ENCODE results near the gene SFT2D2.
A peak's percentile ranks its signal among the peaks of the same experiment; 100 is the strongest.

The SFT2D2 gene

DNA sequence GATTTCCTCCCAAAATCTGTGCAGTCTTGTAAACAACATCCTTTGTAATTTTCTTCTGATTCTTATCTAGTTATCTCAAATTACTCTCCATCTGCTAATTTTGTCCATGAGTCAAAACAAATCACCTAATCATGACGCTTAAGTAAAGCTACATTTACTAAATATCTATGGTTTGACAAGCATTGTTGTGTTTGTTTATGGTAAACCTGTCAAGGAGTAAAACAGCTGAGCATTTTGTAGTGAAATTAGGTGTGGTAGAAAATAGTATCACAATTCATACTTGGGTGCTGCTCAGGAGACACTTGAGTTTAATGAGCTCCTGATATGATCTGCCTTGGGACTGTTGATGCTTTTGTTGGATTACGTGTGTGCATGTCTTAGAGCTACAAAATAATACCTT is 35.4 kb upstream of the SFT2D2 start:
- Histone ChIP-seq H3K36me3 (ENCODE audit: control insufficient read depth in 1 of 2, insufficient read depth in 2 of 2, low read depth in 1 of 2, low read length in 2 of 2) (peaks cover 12 to 79% of the 10 kb centered on the region in 2 experiments), H3K18ac (ENCODE audit: low read depth in 1 of 2, low read length in 2 of 2) (no peak overlapping the region), H3K27ac (ENCODE audit: low read length, poor library complexity, severe bottlenecking) (no peak overlapping the region), H2AK5ac (ENCODE audit: low read length, severe bottlenecking) (no peak overlapping the region), H3K14ac (ENCODE audit: low read length in 2 of 2) (no peak overlapping the region), H3K9me3 (ENCODE audit: control insufficient read depth, low read length) (no peaks in the 10 kb centered on the region), H3K4ac (ENCODE audit: low read depth in 1 of 2, low read length in 2 of 2) (no peak overlapping the region), H3K23ac (ENCODE audit: low read length in 2 of 2) (no peak overlapping the region), H2BK15ac (ENCODE audit: low read depth, poor library complexity, severe bottlenecking) (no peak overlapping the region), H3K79me1 (replicated peaks; ENCODE audit: low read length, poor library complexity, severe bottlenecking) (peaks cover 24% of the 10 kb centered on the region), H3K4me2 (ENCODE audit: low read length, poor library complexity, severe bottlenecking) (no peak overlapping the region), H2BK5ac (ENCODE audit: low read depth, low read length, poor library complexity, severe bottlenecking) (no peak overlapping the region), H3K27me3 (ENCODE audit: control insufficient read depth in 1 of 2, insufficient read depth in 1 of 2, low read length in 2 of 2) (no peaks in the 10 kb centered on the region), H2BK12ac (ENCODE audit: low read length in 2 of 2) (no peak overlapping the region), H2AFZ (ENCODE audit: low read depth, low read length) (no peak overlapping the region), H3K9ac (ENCODE audit: low read length) (no peak overlapping the region), H2BK120ac (ENCODE audit: low read depth, low read length) (no peak overlapping the region), H4K91ac (ENCODE audit: low read length) (no peak overlapping the region), H3K4me1 (ENCODE audit: control insufficient read depth, insufficient read depth, low read depth, low read length) (peaks cover 2% of the 10 kb centered on the region), H4K8ac (ENCODE audit: low read length) (no peak overlapping the region), H3K4me3 (ENCODE audit: insufficient read depth in 1 of 2, low read depth in 1 of 2, low read length in 2 of 2) (no peak overlapping the region)
- no peak for DNase-seq
- no CpG with 5 or more reads among the region's 2 CpGs for WGBS

DNA sequence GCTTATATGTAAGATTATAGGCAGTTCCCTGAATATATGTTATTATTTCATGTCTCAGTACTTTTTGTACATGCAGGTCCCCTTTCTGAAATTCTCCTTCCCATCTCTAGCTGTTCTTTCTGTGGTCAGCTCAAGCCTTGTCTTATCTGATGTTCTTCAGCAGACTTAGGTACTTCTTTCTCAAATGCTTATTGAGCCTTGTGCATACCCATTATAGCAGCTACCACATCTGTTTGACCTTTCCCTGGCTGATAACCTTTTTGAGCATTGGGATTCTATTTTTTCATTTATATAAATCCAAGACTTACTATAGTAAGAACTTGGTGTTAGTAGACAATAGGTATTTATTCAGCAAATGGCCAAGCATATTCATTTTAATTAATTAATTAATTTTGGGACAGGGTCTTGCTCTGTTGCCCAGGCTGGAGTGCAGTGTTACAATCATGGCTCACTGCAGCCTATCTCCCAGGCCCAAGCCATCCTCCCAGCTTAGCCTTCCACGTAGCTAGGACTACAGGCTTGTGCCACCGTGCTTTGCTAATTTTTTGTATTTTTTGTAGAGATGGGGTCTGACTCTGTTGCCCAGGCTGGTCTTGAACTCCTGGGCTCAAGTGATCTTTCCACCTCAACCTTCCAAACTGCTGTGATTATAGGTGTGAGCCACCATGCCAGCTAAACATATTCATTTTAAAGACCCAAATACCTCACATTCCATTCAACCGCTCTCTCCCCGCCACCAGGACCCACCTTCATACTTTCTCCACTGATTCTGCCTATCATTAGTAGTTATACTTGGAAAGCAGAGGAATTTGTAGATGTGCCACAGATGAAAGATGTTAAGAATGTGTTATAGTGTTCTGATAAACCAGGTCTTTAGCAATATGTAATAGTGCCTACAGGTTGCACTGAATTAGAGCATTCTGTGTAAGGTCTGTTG is 30.3 kb upstream of the SFT2D2 start:
- H3K9me3 ChIP-seq (ENCODE audit: control insufficient read depth, low read length): no peaks in the 10 kb centered on the region

DNA sequence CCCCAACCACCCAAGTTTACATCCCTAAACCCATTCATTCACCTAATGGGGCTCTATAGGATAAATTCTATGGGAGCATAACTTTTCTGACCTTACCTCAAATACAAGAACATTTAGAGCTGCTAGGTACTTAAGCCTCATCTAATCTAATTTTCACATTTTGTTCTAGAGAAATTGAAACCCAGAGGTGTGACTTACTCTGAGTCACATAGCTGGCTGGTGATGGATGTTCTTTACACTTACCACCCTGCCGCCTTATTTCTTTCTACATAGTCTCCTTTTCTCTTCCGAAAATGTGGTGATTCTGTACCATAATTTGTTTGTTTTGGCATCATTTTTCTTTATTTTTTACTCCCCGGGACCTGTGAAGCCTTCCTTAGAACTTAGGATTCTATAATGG is 26.7 kb upstream of the SFT2D2 start:
- peaks cover 8% of the 10 kb centered on the region for H3K79me1 ChIP-seq (replicated peaks; ENCODE audit: low read length, poor library complexity, severe bottlenecking)
- peaks cover 3 to 66% of the 10 kb centered on the region in 2 experiments for H3K36me3 ChIP-seq (ENCODE audit: control insufficient read depth in 1 of 2, insufficient read depth in 2 of 2, low read depth in 1 of 2, low read length in 2 of 2)
- H4K8ac ChIP-seq (ENCODE audit: low read length): no peak overlapping the region
- DNase-seq: no peak
- no peak overlapping the region for H3K9ac ChIP-seq (ENCODE audit: low read length)
- no peak overlapping the region for H3K14ac ChIP-seq (ENCODE audit: low read length in 2 of 2)
- no peak overlapping the region for H2BK12ac ChIP-seq (ENCODE audit: low read length in 2 of 2)
- no peak overlapping the region for H2BK120ac ChIP-seq (ENCODE audit: low read depth, low read length)
- H4K91ac ChIP-seq (ENCODE audit: low read length): no peak overlapping the region
- peaks cover 3% of the 10 kb centered on the region for H3K4me1 ChIP-seq (ENCODE audit: control insufficient read depth, insufficient read depth, low read depth, low read length)
- no peak overlapping the region for H3K4me3 ChIP-seq (ENCODE audit: insufficient read depth in 1 of 2, low read depth in 1 of 2, low read length in 2 of 2)
- H2AK5ac ChIP-seq (ENCODE audit: low read length, severe bottlenecking): no peak overlapping the region
- no peaks in the 10 kb centered on the region for H3K27me3 ChIP-seq (ENCODE audit: control insufficient read depth in 1 of 2, insufficient read depth in 1 of 2, low read length in 2 of 2)
- no peak overlapping the region for H3K4ac ChIP-seq (ENCODE audit: low read depth in 1 of 2, low read length in 2 of 2)
- no peak overlapping the region for H3K18ac ChIP-seq (ENCODE audit: low read depth in 1 of 2, low read length in 2 of 2)
- H2AFZ ChIP-seq (ENCODE audit: low read depth, low read length): no peak overlapping the region
- no peak overlapping the region for H2BK5ac ChIP-seq (ENCODE audit: low read depth, low read length, poor library complexity, severe bottlenecking)
- H3K4me2 ChIP-seq (ENCODE audit: low read length, poor library complexity, severe bottlenecking): no peak overlapping the region
- no CpG with 5 or more reads among the region's 3 CpGs for WGBS
- H3K27ac ChIP-seq (ENCODE audit: low read length, poor library complexity, severe bottlenecking): no peak overlapping the region
- H3K9me3 ChIP-seq (ENCODE audit: control insufficient read depth, low read length): no peaks in the 10 kb centered on the region
- no peak overlapping the region for H3K23ac ChIP-seq (ENCODE audit: low read length in 2 of 2)
- H2BK15ac ChIP-seq (ENCODE audit: low read depth, poor library complexity, severe bottlenecking): no peak overlapping the region

More for the DNA sequence above, 30.3 kb upstream of the SFT2D2 start:
- Histone ChIP-seq H2BK15ac (ENCODE audit: low read depth, poor library complexity, severe bottlenecking) (no peak overlapping the region), H3K4me2 (ENCODE audit: low read length, poor library complexity, severe bottlenecking) (no peak overlapping the region), H3K27me3 (ENCODE audit: control insufficient read depth in 1 of 2, insufficient read depth in 1 of 2, low read length in 2 of 2) (no peaks in the 10 kb centered on the region), H3K27ac (ENCODE audit: low read length, poor library complexity, severe bottlenecking) (peak overlapping the region; percentile 21), H3K4me1 (ENCODE audit: control insufficient read depth, insufficient read depth, low read depth, low read length) (peaks cover 3% of the 10 kb centered on the region), H2AK5ac (ENCODE audit: low read length, severe bottlenecking) (no peak overlapping the region), H3K4ac (ENCODE audit: low read depth in 1 of 2, low read length in 2 of 2) (no peak overlapping the region), H3K9ac (ENCODE audit: low read length) (no peak overlapping the region), H2BK120ac (ENCODE audit: low read depth, low read length) (no peak overlapping the region), H3K79me1 (replicated peaks; ENCODE audit: low read length, poor library complexity, severe bottlenecking) (peaks cover 8% of the 10 kb centered on the region), H2BK12ac (ENCODE audit: low read length in 2 of 2) (no peak overlapping the region), H3K36me3 (ENCODE audit: control insufficient read depth in 1 of 2, insufficient read depth in 2 of 2, low read depth in 1 of 2, low read length in 2 of 2) (peaks cover 6 to 81% of the 10 kb centered on the region in 2 experiments), H3K18ac (ENCODE audit: low read depth in 1 of 2, low read length in 2 of 2) (no peak overlapping the region), H2AFZ (ENCODE audit: low read depth, low read length) (no peak overlapping the region), H4K91ac (ENCODE audit: low read length) (no peak overlapping the region), H3K14ac (ENCODE audit: low read length in 2 of 2) (no peak overlapping the region), H3K4me3 (ENCODE audit: insufficient read depth in 1 of 2, low read depth in 1 of 2, low read length in 2 of 2) (no peak overlapping the region), H3K23ac (ENCODE audit: low read length in 2 of 2) (no peak overlapping the region), H2BK5ac (ENCODE audit: low read depth, low read length, poor library complexity, severe bottlenecking) (no peak overlapping the region), H4K8ac (ENCODE audit: low read length) (no peak overlapping the region)
- DNase-seq: no peak
- WGBS: 100% methylated on average over 2 of the region's 4 CpGs

DNA sequence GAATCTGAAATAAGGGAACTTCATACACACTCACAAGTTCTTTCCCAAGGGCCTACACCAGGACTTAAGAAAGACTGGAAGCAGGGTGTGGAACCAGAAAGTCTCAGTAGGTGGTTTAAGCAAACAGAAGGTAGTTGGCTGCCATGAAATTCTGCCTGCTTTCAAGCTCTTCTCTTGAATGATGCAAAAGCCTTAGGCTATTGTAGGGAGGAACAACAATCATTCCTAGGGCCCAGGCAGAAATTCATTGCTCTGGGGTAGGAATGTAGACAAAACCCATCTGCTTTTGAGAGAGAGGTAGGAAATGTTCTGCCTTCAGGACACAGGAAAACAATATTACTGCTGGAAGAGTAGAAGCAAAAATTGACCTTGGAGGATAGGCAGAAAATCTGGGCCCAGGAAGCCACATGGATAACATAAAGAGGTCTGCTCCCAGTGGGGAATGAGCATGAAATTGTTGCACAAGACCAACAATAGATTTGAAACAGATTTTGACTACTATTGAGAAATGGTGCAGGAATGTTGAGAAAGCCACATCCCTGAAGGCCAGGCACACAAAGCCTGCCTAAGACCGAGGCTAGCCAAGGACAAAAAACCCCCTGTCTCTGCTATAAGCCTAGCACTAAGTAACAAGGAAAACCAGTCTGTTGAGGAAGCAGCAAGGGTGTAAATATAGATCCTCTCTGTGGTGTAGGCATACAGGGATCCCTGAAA is 22.7 kb upstream of the SFT2D2 start:
- Histone ChIP-seq H4K8ac (ENCODE audit: low read length) (no peak overlapping the region), H3K9ac (ENCODE audit: low read length) (peak overlapping the region; percentile 63), H3K14ac (ENCODE audit: low read length in 2 of 2) (no peak overlapping the region), H3K4me3 (ENCODE audit: insufficient read depth in 1 of 2, low read depth in 1 of 2, low read length in 2 of 2) (no peak overlapping the region), H4K91ac (ENCODE audit: low read length) (no peak overlapping the region), H2BK15ac (ENCODE audit: low read depth, poor library complexity, severe bottlenecking) (no peak overlapping the region), H2BK5ac (ENCODE audit: low read depth, low read length, poor library complexity, severe bottlenecking) (no peak overlapping the region), H3K4me2 (ENCODE audit: low read length, poor library complexity, severe bottlenecking) (no peak overlapping the region), H2BK120ac (ENCODE audit: low read depth, low read length) (no peak overlapping the region), H3K23ac (ENCODE audit: low read length in 2 of 2) (no peak overlapping the region), H3K27ac (ENCODE audit: low read length, poor library complexity, severe bottlenecking) (peak overlapping the region; percentile 14), H2BK12ac (ENCODE audit: low read length in 2 of 2) (no peak overlapping the region), H2AK5ac (ENCODE audit: low read length, severe bottlenecking) (no peak overlapping the region), H3K18ac (ENCODE audit: low read depth in 1 of 2, low read length in 2 of 2) (no peak overlapping the region), H3K27me3 (ENCODE audit: control insufficient read depth in 1 of 2, insufficient read depth in 1 of 2, low read length in 2 of 2) (no peaks in the 10 kb centered on the region), H3K79me1 (replicated peaks; ENCODE audit: low read length, poor library complexity, severe bottlenecking) (no peaks in the 10 kb centered on the region), H3K4ac (ENCODE audit: low read depth in 1 of 2, low read length in 2 of 2) (no peak overlapping the region), H3K36me3 (ENCODE audit: control insufficient read depth in 1 of 2, insufficient read depth in 2 of 2, low read depth in 1 of 2, low read length in 2 of 2) (peaks cover 0 to 32% of the 10 kb centered on the region in 2 experiments), H3K9me3 (ENCODE audit: control insufficient read depth, low read length) (no peaks in the 10 kb centered on the region), H2AFZ (ENCODE audit: low read depth, low read length) (peak overlapping the region; percentile 27), H3K4me1 (ENCODE audit: control insufficient read depth, insufficient read depth, low read depth, low read length) (no peaks in the 10 kb centered on the region)
- WGBS: no CpG with 5 or more reads among the region's 1 CpG
- DNase-seq: peak; percentile 38

Data from mesenchymal stem cell (in vitro differentiated cells and primary cell).